ACHN (cell line): Measurements from ENCODE around the gene SERTAD4.
"Not testable (repeated sequence)": the region's sequence is repeated elsewhere in the genome, so short reads cannot be mapped to it uniquely, and the experiment has no call there.

Experiments
- DNase-seq: peaks from one replicate; pipeline ENCODE4 v3.0.0-alpha.2; 2015
- in situ Hi-C: cut with HindIII; loops from 2 replicates; pipeline ENCODE4 v1.10.0; 2017; ENCODE audit warnings: low sequenced_read_pairs, low pct_ligation_motif_present, low pct_unique_long_range_greater_than_20kb

SERTAD4 gene

DNA sequence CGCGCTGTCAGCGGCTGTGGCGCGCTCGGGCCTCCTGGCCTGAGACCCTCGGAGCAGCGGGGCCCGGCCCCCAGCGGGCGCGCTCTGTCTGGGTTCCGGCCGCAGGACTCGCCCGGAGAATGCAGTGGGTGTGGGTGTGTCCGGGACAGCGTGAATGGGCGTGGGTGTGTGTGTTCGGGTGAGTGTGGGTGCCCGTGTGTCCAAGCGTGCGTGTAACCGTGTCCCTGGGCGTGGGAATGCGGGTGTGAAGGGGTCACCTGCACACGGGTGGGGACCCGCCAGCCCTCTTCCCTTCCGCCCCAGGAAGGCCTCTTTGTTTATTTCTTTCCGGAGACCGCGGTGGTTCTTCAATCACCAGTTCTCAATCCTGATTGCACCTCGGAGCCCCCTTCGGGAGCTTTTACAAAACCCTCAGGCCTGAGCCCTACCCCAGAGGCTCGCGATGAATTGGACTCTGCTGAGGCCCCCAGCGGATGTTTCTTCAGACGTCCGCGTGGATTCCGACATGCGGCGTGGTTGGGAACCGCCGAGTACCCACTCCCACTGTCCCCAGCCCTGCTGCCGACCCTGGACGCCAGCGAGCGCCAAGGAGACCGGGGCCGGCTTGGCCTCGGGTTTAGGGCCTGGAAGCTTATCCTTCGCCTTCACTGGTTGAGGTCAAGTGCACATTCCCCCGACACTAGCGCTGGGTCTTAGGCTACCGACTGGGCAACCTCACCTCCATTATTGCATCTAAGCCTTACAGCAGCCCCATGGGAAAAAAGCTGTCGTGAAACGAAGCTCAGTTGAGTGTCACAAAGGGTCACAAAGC lies 19.3 kb downstream of the SERTAD4 start:
- no peak for DNase-seq
- in situ Hi-C loops: no loop called here

DNA sequence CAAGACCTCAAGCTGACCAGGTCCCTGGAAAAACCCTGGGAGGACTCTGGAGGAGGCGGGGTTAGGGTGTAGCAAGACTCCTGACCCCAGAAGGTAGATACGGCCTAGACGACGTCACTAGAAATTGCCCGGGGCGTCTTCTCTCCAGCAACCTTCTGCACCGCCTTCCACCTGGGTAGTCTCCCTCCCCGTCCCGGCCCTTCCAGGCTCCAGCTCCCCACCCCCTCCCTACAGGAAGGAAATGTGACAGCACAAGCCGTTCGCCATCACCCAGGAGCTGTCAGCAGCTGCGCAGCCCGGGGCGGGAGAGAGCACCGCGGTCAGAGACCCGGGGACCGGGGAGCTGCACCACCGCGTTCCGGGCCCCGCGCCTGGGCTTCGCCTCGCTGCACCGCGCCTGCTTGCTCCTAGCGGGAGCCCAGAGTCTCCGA lies 20.0 kb downstream of the SERTAD4 start:
- in situ Hi-C loops: no loop called here
- DNase-seq: no peak

DNA sequence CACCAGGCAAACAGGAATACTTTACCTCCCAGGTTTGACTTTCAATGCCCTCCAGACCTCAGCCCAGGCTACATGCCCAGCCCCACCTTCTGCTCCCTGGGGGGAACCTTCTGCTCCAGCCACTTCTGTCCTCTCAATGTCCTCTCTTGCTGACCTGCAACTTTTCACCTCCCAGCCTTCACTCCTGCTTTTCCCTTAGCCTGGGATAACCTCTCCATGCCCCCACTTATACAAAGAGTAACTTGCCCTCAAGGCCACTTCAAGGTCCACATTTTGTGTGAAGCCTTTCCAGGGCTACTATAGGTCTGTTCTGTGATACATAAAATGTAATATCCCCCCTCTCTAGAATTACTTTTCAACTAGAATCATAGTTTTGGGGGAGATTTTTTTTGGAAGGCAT lies 21.7 kb downstream of the SERTAD4 start:
- in situ Hi-C loops: no loop called here
- DNase-seq: no peak

DNA sequence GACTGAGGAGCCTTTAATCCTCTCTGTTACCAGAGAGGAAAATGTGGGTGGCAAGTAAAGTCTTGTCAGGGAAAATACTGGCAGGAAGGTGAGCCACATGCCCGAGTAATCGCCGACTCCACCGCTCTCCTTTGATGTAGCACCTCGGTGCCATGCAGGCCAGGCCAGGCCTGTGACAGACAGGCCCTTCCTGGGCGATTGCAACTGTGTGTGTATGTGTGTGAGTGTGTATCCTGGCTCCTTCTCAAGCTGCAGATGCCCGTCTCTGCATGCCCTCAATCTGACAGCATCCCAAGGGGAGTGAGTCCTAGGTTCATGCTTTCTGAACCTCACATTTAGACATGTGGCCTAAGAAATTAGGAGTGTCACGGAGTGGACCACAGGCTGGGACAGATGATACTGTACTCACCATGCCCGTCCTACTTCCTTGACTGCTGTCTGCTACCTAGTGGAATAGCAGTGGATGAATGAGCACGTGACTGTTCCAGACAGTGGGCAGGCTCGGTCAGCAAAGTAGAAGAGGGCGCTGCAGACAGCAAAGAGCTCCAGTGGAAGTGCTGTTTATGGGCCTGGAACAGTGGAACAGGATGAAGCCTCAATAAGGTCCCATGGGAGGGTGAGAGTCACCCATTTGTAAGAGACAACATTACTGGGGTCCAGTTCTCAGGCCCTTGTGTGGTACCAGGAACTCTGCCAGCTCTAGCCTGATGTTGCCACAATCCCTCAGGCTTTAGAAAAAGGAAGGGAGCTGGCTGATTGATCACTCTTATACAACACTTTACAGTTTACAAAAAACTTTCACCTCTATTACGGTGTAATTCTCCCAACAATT lies 25.3 kb downstream of the SERTAD4 start:
- DNase-seq: peak; percentile 37

DNA sequence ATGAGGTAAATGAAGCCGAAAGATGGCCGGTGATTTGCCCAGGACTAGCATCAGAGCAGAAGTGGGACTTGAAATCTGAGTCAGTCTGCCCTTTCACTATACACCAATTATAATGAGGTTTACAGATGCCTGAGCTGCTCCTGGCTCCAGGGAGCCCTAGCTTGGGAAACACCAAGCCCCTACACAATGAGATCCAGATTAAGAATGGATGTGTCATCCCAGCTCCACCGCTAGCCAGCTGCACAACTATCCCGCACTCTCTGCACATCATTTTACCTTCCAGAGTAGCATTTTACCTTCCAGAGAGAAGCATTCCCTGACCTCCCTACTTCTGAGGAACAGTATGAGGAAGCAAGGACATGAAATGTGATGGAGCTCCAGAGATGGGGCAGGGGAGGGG lies 27.0 kb downstream of the SERTAD4 start:
- in situ Hi-C loops: no loop called here
- no peak for DNase-seq

More for the DNA sequence above, 25.3 kb downstream of the SERTAD4 start:
- in situ Hi-C loops: no loop called here

DNA sequence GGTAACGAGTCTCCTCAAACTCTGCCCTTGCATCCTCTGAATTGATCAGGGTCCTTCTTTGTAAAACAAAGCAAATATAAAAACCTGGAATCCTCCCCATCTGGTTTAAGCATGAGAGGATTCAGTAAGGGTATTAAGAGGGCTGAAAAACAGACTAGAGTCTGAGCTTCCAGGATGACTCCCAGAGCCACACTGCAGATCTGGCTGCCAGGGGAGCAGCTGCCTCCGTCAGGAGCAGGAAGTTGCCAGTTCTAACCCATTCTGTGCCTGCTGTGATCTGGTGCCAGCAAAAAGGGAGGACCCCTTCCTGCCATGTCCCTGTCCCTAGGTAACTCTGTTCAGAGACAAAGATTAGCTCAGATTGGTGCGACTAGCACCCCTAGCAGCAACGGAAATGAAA lies 27.5 kb downstream of the SERTAD4 start:
- in situ Hi-C loops: no loop called here
- no peak for DNase-seq

DNA sequence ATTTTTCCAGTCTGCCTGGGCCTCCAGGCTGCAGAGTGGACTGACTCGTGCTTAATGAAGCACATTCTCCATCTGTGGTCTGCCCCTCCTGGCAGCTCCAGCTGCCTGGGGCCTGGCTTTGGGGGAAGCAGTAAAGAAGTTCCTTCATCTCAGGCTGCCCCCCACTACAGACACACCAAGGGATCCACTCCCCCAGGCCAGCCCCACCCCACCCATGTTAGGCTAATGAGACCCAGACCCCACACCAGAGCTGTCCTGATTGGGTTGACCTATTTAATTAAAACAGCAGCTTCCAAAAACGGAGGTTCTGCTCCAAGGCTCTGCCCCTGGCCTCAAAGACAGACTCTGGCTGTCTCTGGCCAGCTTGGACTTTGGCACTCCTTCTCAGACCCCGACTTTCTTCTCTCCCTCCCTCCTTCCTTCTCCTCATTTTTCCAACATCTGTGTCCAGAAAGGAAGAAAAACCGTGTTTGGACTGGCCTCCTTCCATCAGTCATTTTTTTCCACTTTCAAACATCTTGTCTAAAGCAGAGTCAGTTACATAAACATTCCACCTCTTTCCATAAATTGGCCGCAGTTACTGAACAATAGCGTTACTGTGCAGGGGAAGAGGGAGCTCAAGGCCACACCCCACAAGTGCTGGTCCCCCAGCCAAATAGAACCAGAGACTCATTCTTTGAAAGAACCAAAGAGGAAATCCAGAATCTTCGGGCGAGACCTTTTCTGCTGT lies 29.7 kb downstream of the SERTAD4 start:
- in situ Hi-C loops: no loop called here
- peak; percentile 62 for DNase-seq

DNA sequence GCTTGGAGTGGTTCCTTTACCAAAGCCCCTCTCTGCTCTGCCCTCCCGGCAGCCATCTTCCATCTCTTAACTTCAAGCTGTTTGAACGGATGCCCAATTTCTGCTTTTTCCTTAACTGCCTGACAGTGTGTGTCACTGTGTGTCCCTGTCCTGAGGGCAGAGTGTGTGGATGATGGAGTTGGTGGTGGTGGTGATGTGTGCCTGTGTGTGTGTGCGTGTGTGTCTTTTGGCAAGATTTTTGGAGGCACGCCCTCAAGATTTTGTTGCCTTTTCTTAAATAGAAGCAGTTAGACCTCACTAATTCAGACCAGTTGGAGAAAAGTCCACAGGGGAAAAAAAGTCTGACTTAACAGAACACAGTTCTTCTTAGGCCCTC lies 30.3 kb downstream of the SERTAD4 start:
- in situ Hi-C loops: no loop called here
- no peak for DNase-seq

DNA sequence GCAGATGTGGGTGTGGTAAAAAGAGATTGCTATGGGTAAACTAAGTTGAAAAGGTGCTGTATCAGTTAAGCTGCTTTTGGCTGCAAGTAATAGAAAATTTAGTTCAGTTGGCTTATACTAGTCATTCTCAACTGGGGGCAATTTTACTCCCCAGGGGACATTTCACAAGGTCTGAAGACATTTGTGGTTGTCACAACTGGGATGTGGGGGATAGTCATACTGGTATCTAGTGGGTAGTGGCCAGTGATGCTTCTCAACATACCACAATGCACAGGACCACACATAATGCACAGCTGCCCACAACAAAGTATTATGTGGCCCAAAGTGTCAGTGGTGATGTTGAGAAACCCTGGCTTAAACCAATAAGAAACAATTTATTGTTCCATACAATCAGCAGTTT lies 31.4 kb downstream of the SERTAD4 start:
- no peak for DNase-seq
- in situ Hi-C loops: no loop called here

DNA sequence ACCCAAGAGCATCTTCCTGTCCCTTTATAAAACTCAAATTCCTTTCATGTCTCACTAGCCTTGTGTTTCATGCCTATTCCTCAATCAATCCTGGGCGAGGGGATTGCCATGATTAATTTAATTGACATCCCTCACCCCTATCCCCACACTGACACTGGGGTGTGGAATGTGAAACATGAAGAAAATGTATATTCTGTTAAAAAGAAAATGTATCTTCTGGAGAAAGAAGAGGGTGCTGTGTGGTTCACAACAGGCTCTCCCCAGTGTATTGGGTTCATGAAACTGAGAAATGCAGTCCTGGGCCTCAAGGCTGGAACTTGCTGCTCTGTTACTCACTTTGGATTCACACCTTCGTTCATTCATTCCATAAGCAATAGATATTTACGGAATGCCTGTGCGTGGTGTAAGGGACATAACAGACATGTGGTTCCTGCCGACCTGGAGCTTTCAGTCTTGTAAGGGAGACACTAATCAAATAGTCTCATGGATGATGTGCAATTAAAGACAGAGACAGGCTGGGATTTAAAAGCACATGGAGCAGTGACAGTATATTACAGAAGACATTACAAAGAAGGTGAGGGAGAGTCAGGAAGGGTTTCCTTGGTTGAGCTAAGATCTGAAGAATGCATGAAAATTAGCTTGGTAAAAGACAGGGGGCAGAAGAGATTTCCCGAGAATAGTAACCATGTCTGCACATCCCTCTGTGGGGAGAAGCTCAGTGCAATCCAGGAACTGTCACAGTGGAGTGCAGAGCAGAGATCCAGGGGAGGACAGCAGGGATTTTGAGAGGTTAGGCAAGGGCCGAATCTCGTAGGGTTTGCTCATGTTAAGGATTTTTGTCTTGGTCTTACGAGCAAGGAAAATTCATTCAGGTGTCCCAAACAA lies 32.1 kb downstream of the SERTAD4 start:
- DNase-seq: peak; percentile 73
- in situ Hi-C loops: no loop called here

DNA sequence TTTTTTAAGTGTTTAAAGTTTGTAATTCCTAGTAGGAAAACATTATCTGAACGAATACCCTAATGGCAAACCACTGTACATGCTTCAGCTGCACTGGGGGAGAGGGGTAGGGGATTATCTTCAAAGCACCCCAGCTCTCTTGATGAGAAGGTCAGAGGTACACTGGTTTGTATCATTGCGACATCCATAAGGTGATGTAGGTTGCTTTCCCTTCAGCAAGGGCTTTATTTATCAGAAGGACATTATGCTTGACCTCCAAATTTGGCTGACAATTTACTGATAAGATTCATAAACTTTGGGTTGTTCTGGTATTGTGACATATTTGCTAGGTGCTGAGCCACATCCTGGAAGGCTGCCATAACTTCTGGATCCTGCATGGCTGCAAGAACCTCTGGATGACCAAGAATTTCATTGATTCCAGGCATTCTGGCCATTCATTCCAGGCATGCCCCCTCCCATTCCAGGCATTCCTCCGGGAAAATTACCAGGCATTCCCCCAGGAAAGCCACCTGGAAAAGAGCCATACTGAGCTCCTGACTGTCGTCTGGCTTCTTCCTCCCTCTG lies 32.9 kb downstream of the SERTAD4 start:
- in situ Hi-C loops: not testable (repeated sequence)
- peak; percentile 85 for DNase-seq

DNA sequence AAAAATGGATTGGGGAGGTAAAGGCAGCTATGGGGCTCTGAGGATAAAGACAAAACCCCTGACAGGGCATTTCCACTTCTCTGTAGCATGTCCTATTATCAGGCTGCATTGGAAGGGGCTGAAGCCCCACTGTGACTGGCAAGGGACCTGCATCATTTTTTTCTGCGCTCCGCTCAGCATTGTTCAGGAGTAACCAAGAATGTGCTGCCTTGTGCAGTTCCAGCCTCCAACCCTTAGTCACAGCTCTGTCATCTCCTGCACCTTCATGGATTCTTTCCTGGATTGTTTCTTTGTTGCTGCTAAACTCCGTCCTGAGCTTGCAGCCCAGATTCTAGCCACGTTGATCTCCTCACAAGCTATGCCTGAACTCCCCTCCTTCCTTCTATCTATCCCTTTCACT lies 37.4 kb downstream of the SERTAD4 start:
- in situ Hi-C loops: no loop called here
- no peak for DNase-seq

DNA sequence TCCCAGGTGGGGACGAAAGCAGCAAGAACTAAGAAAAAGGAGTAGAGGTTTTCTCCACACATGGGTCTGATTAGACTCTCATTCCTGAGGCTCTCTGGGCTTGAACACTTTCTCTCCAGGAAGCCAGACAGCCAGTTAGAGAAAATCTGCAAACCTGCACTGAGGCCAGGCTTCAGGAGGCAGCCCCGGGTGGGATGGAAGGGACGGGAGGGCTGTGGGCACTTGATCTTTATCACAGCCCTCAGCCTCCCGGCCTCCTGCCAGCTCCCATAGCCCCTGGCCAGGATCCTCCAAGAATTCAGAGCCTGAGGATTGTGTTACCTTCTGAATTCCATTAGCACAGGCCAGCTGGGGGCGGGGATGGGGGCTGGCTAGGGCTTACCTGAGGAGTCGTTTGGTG lies 40.1 kb downstream of the SERTAD4 start:
- in situ Hi-C loops: no loop called here
- no peak for DNase-seq

DNA sequence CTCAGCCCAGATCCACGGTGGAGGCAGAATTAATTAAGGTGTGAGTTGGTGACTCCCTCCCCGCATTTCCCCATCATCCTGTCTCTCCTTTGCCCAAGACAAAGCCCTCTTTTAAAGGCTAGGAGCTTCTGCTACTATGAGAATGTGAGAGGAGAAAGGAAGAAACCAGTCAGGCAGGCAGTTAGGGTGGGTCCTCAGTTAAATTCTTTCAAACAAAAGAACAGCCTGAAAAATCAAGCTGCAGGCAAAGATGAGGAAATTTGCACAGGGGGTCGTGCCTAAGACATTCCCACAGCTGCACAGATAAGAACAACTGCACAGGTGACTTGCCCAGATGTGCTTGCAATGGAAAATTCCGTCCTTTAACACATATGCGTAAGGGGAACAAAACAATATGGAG lies 47.6 kb downstream of the SERTAD4 start:
- DNase-seq: no peak
- in situ Hi-C loops: no loop called here

DNA sequence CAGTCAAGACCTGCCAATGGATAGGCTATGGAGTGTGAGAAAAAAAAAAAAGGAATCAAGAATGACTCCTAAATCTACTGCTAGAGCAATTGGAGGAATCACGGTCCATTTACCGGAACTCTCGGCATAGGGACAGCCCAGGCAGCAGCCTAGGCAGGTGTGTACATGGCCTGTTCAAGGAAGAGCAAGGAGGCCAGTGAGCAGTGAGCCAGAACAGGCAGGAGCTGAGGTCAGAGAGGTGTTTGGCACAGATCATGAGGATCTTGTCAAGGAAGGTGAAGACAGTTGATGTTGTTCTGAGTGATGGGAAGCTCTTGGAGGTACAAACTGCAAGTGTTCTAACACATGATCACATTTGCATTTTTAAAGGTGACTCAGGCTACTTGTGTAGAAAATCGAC lies 55.5 kb downstream of the SERTAD4 start:
- in situ Hi-C loops: no loop called here

DNA sequence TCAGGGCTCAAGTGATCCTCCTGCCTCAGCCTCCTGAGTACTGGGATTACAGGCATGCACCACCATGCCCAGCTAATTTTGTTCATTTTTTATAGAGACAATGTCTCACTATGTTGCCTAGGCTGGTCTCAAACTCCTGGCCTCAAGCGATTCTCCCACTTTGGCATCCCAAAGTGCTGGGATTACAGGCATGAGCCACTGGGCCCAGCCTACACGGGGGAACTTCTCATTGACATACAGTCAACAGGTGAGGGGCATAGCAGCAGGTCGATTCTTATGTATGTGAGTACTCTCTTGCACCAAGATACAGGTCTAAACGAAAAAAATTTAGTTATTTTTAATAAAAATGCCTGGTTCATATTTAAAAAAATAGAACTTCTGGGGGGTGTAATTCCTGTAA lies 56.7 kb downstream of the SERTAD4 start:
- DNase-seq: no peak
- in situ Hi-C loops: no loop called here

More for the DNA sequence above, 55.5 kb downstream of the SERTAD4 start:
- DNase-seq: peak; percentile 22

DNA sequence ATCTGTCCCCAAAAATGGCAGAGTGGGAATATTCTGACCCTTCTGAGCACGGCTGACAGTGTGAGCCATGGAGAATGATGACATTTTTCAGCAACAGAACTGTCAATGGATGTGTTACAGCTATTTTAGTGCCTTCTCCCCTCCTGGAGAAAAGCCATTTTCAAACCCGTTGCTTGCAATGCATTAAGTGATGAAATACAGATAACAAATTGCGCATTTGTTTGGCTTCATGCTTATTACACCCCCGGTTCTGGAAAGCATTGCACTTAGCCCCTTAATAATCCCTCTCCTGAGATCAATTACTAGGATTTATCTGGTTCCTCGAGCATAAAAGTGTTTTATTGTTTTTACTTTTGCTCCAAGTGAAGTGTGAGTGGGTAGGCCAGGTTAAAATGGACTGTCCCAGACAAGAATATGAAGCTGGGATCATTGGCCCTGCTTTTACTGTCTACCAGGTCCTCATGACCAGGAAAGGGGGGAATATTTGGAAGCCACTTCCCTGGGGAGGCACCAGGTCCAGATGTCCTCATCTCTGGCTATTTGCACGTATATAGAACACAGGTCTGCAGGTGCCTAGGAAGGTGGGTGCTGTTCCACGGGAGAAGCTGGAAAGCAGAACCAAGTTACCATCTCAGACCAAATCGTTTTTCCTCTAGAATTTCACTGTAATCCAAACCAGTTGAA lies 58.6 kb downstream of the SERTAD4 start:
- in situ Hi-C loops: no loop called here
- DNase-seq: no peak
